A549 (cell line): ENCODE results near the gene ASPHD2. TPM values are rescaled to one million over a fixed set of nuclear protein-coding genes. Genes with fewer than 3 reads are reported as not detected.
"Not testable (repeated sequence)": the region's sequence is repeated elsewhere in the genome, so short reads cannot be mapped to it uniquely, and the experiment has no call there.

Source experiments
- ATAC-seq, 2 experiments: fragments of 200-7000 bp in 1 of 2; fragments of >200 bp in 1 of 2; cut with Nextera tagmentation in 1 of 2; cut with Tn5 transposase in 1 of 2; 3 replicates each; pipeline versions ENCODE4 v1.8.0 to v1.9.1; 2018 to 2020; ENCODE audit warnings: mild to moderate bottlenecking in 1 of 2, moderate library complexity in 1 of 2
- CTCF ChIA-PET: fragments of 300-600 bp; sonication (Branson Sonifier 250); formaldehyde crosslinking; extraction: SDS; loops from one replicate; lab custom pipeline; 2021; ENCODE audit warnings: antibody characterized with exemption, inconsistent platforms; lab: Yijun Ruan, JAX
- POLR2A ChIA-PET: fragments of 350-600 bp; formaldehyde crosslinking; extraction: SDS; loops from one replicate; lab custom pipeline; 2021; ENCODE audit warnings: antibody characterized with exemption, inconsistent platforms; lab: Yijun Ruan, JAX
- DNase-seq, 2 experiments: peaks; one replicate each; pipeline versions ENCODE4 v3.0.0 to v3.0.0-alpha.2; 2011 to 2016; ENCODE audit warnings: low read depth in 1 of 2, low spot score in 1 of 2
- FAIRE-seq: peaks from 2 replicates; lab custom pipeline; 2011; peaks lifted over from hg19 to GRCh38; lab: Jason Lieb, UNC
- H3K27ac ChIP-seq, 2 experiments: fragments of >200 bp; sonication (Bioruptor Twin); formaldehyde crosslinking; 3 replicates each; pipeline ENCODE4 v1.5.1; 2016 to 2017
- H3K4me1 ChIP-seq: fragments of >200 bp; sonication (Bioruptor Twin); formaldehyde crosslinking; 3 replicates; pipeline ENCODE4 v1.6.1; 2016
- H3K4me2 ChIP-seq: fragments of >200 bp; sonication (Bioruptor Twin); formaldehyde crosslinking; 3 replicates; pipeline ENCODE4 v1.6.1; 2016
- H3K4me3 ChIP-seq: fragments of >200 bp; sonication (Bioruptor Twin); formaldehyde crosslinking; 3 replicates; pipeline ENCODE4 v1.5.1; 2016
- H3K9me3 ChIP-seq: fragments of >200 bp; sonication (Bioruptor Twin); formaldehyde crosslinking; 3 replicates; pipeline ENCODE4 v1.6.1; 2016
- CBX8 ChIP-seq: fragments of 200-600 bp; sonication (generic); IDR thresholded peaks from 2 replicates; pipeline ENCODE4 v1.6.1; 2016
- CEBPB ChIP-seq, 2 experiments: fragments of >200 bp in 1 of 2; sonication (Bioruptor Twin) in 1 of 2; formaldehyde crosslinking in 1 of 2; IDR thresholded peaks; 2 replicates each; pipeline ENCODE4 v1.6.1; 2012 to 2016
- EP300 ChIP-seq, 2 experiments: fragments of >200 bp; sonication (Bioruptor Twin); formaldehyde crosslinking; IDR thresholded peaks; 2 replicates in 1 of 2; 3 replicates in 1 of 2; pipeline ENCODE4 v1.6.1; 2016 to 2017
- ESRRA ChIP-seq: fragments of 150-350 bp; IDR thresholded peaks from 2 replicates; pipeline ENCODE4 v1.6.1; 2014; ENCODE audit warnings: mild to moderate bottlenecking, low read length, borderline replicate concordance
- FOXS1 ChIP-seq: fragments of 250-450 bp; sonication (Bioruptor Pico); IDR thresholded peaks from 2 replicates; pipeline ENCODE4 v1.5.0; 2020; ENCODE audit warnings: mild to moderate bottlenecking, moderate library complexity
- JUNB ChIP-seq: fragments of >200 bp; sonication (Bioruptor Twin); formaldehyde crosslinking; IDR thresholded peaks from 2 replicates; pipeline ENCODE4 v1.6.1; 2016
- MAX ChIP-seq: IDR thresholded peaks from 2 replicates; pipeline ENCODE4 v1.6.1; 2012
- MAZ ChIP-seq: fragments of 150-350 bp; IDR thresholded peaks from 2 replicates; pipeline ENCODE4 v1.6.1; 2014; ENCODE audit warnings: antibody characterized with exemption, low read depth, low read length, borderline replicate concordance
- NPAS2 ChIP-seq: fragments of 250-450 bp; sonication (Bioruptor Pico); IDR thresholded peaks from 2 replicates; pipeline ENCODE4 v1.8.0; 2022; ENCODE audit warnings: mild to moderate bottlenecking, moderate library complexity, borderline replicate concordance
- NR3C1 ChIP-seq: fragments of >200 bp; sonication (Bioruptor Twin); formaldehyde crosslinking; IDR thresholded peaks from 3 replicates; pipeline ENCODE4 v1.6.1; 2017
- PHF8 ChIP-seq: fragments of 200-600 bp; sonication (generic); IDR thresholded peaks from 2 replicates; pipeline ENCODE4 v1.6.1; 2016; ENCODE audit warnings: low read depth, mild to moderate bottlenecking, antibody characterized with exemption, moderate library complexity, borderline replicate concordance
- POLR2A ChIP-seq: IDR thresholded peaks from 2 replicates; pipeline ENCODE4 v1.6.1; 2012; ENCODE audit warnings: mild to moderate bottlenecking, low read length
- POLR2AphosphoS2 ChIP-seq: conservative IDR thresholded peaks from 2 replicates; pipeline ENCODE4 v1.6.1; 2012; ENCODE audit warnings: low read length, improper control_type of control experiment, inconsistent platforms
- RFX5 ChIP-seq: fragments of 450-650 bp; IDR thresholded peaks from 2 replicates; pipeline ENCODE4 v1.7.1; 2014; ENCODE audit warnings: antibody characterized with exemption, mild to moderate bottlenecking, moderate library complexity
- RNF2 ChIP-seq: fragments of 200-600 bp; sonication (generic); IDR thresholded peaks from 2 replicates; pipeline ENCODE4 v1.6.1; 2016; ENCODE audit warnings: low read depth, mild to moderate bottlenecking, antibody characterized with exemption, moderate library complexity, borderline replicate concordance
- ZC3H11A ChIP-seq: fragments of 450-650 bp; IDR thresholded peaks from 2 replicates; pipeline ENCODE4 v1.6.1; 2014; ENCODE audit warnings: antibody characterized with exemption, mild to moderate bottlenecking
- ZFP36 ChIP-seq: fragments of 450-650 bp; IDR thresholded peaks from 2 replicates; pipeline ENCODE4 v1.6.1; 2014; ENCODE audit warnings: borderline replicate concordance; ENCODE audit not compliant: partially characterized antibody
- ZNF302 ChIP-seq: fragments of 250-450 bp; sonication (Bioruptor Pico); IDR thresholded peaks from 2 replicates; pipeline ENCODE4 v1.9.0; 2021; ENCODE audit warnings: inconsistent platforms, mild to moderate bottlenecking, moderate library complexity
- ZSCAN20 ChIP-seq: fragments of 250-450 bp; sonication (Bioruptor Pico); IDR thresholded peaks from 2 replicates; pipeline ENCODE4 v1.8.0; 2022; ENCODE audit warnings: mild to moderate bottlenecking, moderate library complexity
- WGBS: methylation state at CpG from one replicate; pipeline ENCODE4 v1.1.6; 2017; ENCODE audit errors: missing lambda C conversion rate; 5-methylcytosine and 5-hydroxymethylcytosine counted together
- polyA plus RNA-seq, 4 experiments: library from polyadenylated mRNA; depleted of rRNA in 3 of 4; stranded (reverse); fragments of >200 nt; fragmentation: RNase III in 1 of 4; extraction: RNeasy Plus Mini Kit Qiagen cat#74134 plus additional on column Dnase treatment in 1 of 4; gene quantifications; 2 replicates in 3 of 4; 3 replicates in 1 of 4; pipeline ENCODE4 v1.2.3, GENCODE V29; 2011 to 2017
- TF ChIP-seq, protein P1 (sequence below): IDR thresholded peaks from 2 replicates; pipeline ENCODE4 v1.6.1; 2012
- TF ChIP-seq, protein P2 (sequence below): fragments of >200 bp; sonication (Bioruptor Twin); formaldehyde crosslinking; IDR thresholded peaks from 3 replicates; pipeline ENCODE4 v1.5.1; 2016
- TF ChIP-seq, protein P3 (sequence below): fragments of 450-650 bp; IDR thresholded peaks from 2 replicates; pipeline ENCODE4 v1.6.1; 2014; ENCODE audit warnings: antibody characterized with exemption

ASPHD2 gene
- polyA plus RNA-seq, 2 of the 4 experiments (the other 2 are of a cell fraction) = 0.84 to 1.3 TPM

DNA sequence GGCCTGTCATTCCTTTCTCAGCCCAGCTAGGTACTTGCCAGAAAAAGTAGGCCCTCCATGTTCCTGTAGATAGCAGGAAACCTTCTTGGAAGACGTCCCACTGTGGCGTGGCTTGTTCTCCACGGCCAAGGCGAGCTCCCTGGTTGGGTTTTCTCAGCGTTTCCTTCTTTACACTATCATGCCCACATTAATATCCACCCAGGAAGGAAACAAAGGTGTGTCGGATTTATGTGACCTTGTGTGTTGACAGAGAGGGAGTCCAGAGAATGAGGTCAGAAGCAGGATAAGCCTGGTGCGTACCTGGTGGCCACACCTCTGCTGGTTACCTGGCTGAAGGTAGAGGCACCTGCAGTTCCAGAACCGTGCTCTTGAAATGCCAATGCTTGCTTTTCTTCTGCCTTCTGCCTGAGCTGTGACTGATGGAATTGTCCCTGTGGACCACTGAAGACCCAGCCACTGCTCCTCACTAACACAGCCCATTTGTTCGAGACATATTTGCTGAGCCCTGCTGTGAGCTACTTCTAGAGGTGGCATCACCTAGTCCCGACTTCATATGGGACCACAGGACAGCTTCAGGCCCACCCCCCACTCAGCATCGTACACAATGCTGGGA lies 7.9 kb downstream of the ASPHD2 start (continued):
- TF ChIP-seq, protein P1, sequence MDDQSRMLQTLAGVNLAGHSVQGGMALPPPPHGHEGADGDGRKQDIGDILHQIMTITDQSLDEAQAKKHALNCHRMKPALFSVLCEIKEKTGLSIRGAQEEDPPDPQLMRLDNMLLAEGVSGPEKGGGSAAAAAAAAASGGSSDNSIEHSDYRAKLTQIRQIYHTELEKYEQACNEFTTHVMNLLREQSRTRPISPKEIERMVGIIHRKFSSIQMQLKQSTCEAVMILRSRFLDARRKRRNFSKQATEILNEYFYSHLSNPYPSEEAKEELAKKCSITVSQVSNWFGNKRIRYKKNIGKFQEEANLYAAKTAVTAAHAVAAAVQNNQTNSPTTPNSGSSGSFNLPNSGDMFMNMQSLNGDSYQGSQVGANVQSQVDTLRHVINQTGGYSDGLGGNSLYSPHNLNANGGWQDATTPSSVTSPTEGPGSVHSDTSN = no peak

DNA sequence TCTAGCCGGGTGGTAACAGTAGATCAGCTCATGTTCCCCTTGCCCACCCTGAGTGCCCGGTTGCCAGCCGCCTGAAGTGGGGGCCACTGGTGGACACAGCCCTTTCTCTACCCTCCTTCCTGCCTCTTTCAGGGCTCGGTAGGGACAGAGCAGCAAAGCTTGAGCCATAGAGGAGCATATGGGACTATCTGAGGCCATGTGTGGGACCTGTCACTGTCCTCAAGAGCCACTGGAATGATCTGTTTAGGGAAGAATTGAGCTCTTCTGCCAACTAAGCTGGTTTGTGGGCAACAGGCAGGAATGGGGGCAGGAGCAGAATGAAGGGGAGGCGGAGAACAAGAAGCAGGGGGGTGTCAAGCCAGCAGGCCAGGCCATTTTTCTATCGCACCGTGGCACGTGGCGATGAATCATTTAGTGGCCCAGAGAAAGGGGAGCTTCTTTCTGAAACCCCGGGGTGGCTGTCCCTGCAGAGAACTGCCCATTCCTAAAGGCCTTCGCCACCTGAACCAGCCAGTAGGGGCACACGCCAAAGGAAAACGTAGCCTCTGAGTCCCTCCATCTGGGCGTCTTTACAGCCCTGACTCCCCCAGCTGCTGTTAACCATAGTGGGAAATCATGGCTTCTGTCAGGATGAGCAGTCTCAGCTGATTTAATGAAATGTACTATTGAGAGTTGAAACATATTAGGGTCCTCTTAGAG lies 8.8 kb downstream of the ASPHD2 start:
- POLR2A ChIA-PET = no interaction called here
- DNase-seq (no peak), ATAC-seq (no peak), FAIRE-seq (no peak)
- H3K9me3 ChIP-seq = no peaks in the 10 kb centered on the region
- H3K4me1 ChIP-seq = no peaks in the 10 kb centered on the region
- H3K4me2 ChIP-seq = no peak overlapping the region
- no peak for TF ChIP-seq POLR2A
- no peak for TF ChIP-seq ZNF302
- TF ChIP-seq MAZ = no peak
- TF ChIP-seq ZC3H11A = no peak
- no peak for TF ChIP-seq RFX5
- TF ChIP-seq ESRRA = no peak
- no peak for TF ChIP-seq PHF8
- TF ChIP-seq ZSCAN20 (CRISPR knock-in tag) = no peak
- WGBS = 87% methylated on average over 13 of the region's 14 CpGs
- H3K4me3 ChIP-seq = no peak overlapping the region
- H3K27ac ChIP-seq = no peak overlapping the region
- CTCF ChIA-PET = interaction anchor here (0.6 to 2.1 kb wide), 4 partner anchors 15 to 102 kb away, joined by 3 to 7 read pairs (median 4); no protein-coding TSS in a partner anchor

GRCh38 chr22:26438776-26439175 lies 9.7 kb downstream of the ASPHD2 start:
- H3K9me3 ChIP-seq, H3K27ac ChIP-seq, DNase-seq, ATAC-seq, H3K4me1 ChIP-seq, POLR2A ChIA-PET, H3K4me3 ChIP-seq, H3K4me2 ChIP-seq, FAIRE-seq: not testable (repeated sequence)
- 91% methylated on average over 3 of the region's 3 CpGs for WGBS
- CTCF ChIA-PET = interaction anchor here (1.0 to 2.1 kb wide), 4 partner anchors 14 to 23 kb away, joined by 3 to 7 read pairs (median 4); no protein-coding TSS in a partner anchor

DNA sequence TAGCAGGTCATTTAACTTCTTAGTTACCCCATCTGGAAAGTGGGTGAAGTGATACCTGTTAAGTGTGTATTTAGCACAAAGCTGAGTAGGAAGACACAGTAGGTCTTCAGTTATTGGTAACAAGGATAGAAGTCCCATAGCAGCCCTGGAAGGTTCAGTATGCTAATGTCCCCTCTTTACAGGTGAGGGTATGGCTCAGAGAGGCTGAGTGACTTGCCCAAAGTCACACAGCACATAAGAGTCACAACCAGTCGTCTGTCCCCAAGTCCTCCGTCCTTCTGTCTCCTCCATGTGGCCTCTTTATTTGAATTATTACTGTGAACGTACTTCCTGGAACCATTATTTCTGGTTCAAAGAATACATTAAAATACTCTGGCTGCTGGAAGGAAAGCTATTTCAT lies 10.5 kb downstream of the ASPHD2 start:
- TF ChIP-seq ZFP36 = peak; percentile 38
- no peak for TF ChIP-seq RNF2
- TF ChIP-seq ESRRA = no peak
- no peak for TF ChIP-seq MAX
- TF ChIP-seq POLR2AphosphoS2 = no peak
- no peak for TF ChIP-seq NPAS2
- no peak for TF ChIP-seq CBX8
- TF ChIP-seq, all 56 proteins: peak for 1
- ChIA-PET POLR2A (no interaction called here), CTCF (interaction anchor here (2.0 kb wide), 1 partner anchor 22 kb away, joined by 4 read pairs; no protein-coding TSS in a partner anchor)
- Histone ChIP-seq H3K9me3 (no peaks in the 10 kb centered on the region), H3K4me3 (no peak overlapping the region), H3K27ac (no peak overlapping the region), H3K4me2 (no peak overlapping the region), H3K4me1 (no peaks in the 10 kb centered on the region)
- FAIRE-seq (no peak), DNase-seq (no peak), ATAC-seq (no peak)
- WGBS = 65% methylated on average over 3 of the region's 3 CpGs

DNA sequence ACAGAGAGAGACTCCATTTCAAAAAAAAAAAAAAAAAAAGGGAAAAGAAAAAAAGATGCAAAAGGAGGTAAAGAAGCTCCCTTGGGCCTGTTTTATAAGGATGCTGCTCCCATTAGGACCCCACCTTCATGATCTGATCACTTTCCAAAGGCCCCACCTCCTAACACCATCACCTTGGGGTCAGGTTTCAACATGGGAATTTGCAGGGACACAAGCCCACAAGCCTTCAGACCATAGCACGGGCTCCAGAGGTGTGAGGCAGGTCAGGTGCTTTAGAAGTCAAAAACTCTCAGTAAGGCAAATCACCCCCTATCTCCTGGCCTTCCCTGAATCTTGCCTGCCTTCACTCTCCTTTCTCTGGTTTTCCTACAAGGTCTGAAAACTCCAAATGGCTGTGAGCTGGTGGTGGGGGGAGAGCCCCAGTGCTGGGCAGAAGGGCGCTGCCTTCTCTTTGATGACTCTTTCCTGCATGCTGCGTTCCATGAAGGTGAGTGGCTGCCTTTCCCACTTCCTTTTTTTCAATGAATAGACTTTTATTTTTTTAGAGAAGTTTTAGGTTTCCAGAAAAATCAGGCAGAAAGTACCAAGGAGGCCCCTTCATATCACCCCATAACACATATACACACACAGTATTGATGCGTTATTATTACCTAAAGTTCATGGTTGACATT lies 13.2 kb downstream of the ASPHD2 start:
- ATAC-seq (no peak), FAIRE-seq (no peak), DNase-seq (no peak)
- WGBS = 94% methylated on average over 4 of the region's 4 CpGs
- no peaks in the 10 kb centered on the region for H3K9me3 ChIP-seq
- H3K4me2 ChIP-seq = no peak overlapping the region
- ChIA-PET POLR2A (no interaction called here), CTCF (interaction anchor here (1.4 kb wide), 1 partner anchor 31 kb away, joined by 7 read pairs; no protein-coding TSS in a partner anchor)
- no peak overlapping the region for H3K27ac ChIP-seq
- no peaks in the 10 kb centered on the region for H3K4me1 ChIP-seq
- no peak overlapping the region for H3K4me3 ChIP-seq
- TF ChIP-seq FOXS1 (CRISPR knock-in tag) (no peak), PHF8 (no peak), JUNB (no peak), NR3C1 (no peak), CBX8 (no peak), EP300 (IDR thresholded peaks at IDR 0.05) (no peak), CEBPB (IDR thresholded peaks at IDR 0.05) (no peak)
- TF ChIP-seq, protein P2, sequence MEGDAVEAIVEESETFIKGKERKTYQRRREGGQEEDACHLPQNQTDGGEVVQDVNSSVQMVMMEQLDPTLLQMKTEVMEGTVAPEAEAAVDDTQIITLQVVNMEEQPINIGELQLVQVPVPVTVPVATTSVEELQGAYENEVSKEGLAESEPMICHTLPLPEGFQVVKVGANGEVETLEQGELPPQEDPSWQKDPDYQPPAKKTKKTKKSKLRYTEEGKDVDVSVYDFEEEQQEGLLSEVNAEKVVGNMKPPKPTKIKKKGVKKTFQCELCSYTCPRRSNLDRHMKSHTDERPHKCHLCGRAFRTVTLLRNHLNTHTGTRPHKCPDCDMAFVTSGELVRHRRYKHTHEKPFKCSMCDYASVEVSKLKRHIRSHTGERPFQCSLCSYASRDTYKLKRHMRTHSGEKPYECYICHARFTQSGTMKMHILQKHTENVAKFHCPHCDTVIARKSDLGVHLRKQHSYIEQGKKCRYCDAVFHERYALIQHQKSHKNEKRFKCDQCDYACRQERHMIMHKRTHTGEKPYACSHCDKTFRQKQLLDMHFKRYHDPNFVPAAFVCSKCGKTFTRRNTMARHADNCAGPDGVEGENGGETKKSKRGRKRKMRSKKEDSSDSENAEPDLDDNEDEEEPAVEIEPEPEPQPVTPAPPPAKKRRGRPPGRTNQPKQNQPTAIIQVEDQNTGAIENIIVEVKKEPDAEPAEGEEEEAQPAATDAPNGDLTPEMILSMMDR = no peak
- TF ChIP-seq, protein P3, sequence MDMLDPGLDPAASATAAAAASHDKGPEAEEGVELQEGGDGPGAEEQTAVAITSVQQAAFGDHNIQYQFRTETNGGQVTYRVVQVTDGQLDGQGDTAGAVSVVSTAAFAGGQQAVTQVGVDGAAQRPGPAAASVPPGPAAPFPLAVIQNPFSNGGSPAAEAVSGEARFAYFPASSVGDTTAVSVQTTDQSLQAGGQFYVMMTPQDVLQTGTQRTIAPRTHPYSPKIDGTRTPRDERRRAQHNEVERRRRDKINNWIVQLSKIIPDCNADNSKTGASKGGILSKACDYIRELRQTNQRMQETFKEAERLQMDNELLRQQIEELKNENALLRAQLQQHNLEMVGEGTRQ = no peak
